22Rv1 (cell line): Measurements from ENCODE around the gene IL24.
"Not testable (repeated sequence)": the region's sequence is repeated elsewhere in the genome, so short reads cannot be mapped to it uniquely, and the experiment has no call there.

Experiments used
- H3K27ac ChIP-seq: fragments of 450-650 bp; 2 replicates; pipeline ENCODE4 v1.5.1; 2017
- CTCF ChIP-seq: fragments of 450-650 bp; IDR thresholded peaks from 2 replicates; pipeline ENCODE4 v1.5.1; 2017; ENCODE audit warnings: mild to moderate bottlenecking
- ZFX ChIP-seq: fragments of 450-650 bp; IDR thresholded peaks from 2 replicates; pipeline ENCODE4 v1.6.1; 2017; ENCODE audit warnings: antibody characterized with exemption, borderline replicate concordance

Gene IL24

DNA sequence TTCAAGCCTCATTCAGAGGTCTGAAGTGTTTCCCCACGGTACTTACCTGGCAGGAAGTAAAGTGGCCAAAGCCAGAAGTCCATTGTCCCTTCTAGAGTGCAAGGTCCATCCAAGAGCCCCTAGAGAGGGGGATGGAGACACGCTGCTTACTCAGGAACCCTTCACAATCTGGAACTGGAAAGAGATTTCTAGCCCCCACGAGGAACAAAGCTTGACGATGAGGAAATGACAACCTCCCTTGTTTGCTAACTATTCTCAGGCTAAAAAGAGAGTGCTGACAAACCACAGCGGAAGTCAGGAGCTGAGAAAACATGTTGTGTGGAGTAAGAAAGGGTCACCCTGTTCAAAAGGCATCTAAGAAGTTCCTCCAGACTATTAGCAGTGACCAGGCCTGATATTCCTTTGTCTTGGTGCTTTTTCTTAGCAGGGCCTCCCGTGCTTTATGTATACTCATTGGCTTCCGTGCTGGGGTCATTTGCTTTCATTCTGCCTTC, 24.6 kb downstream of the IL24 start, which contains the start of gene FCMR:
Gene FCMR (minus strand): TSS at position 170 of the 494 bp plus-strand sequence. CDS start 87 bp downstream, at position 83.
- no peak within 1 kb of the TSS for H3K27ac ChIP-seq
- TF ChIP-seq CTCF: no peak
- no peak for TF ChIP-seq ZFX

GRCh38 chr1:206922524-206922923, 25.3 kb downstream of the IL24 start:
- H3K27ac ChIP-seq: no peak overlapping the region
- TF ChIP-seq ZFX (no peak), CTCF (no peak)

GRCh38 chr1:206923009-206923960, 26.0 kb downstream of the IL24 start:
- TF ChIP-seq ZFX: no peak
- no peak overlapping the region for H3K27ac ChIP-seq

DNA sequence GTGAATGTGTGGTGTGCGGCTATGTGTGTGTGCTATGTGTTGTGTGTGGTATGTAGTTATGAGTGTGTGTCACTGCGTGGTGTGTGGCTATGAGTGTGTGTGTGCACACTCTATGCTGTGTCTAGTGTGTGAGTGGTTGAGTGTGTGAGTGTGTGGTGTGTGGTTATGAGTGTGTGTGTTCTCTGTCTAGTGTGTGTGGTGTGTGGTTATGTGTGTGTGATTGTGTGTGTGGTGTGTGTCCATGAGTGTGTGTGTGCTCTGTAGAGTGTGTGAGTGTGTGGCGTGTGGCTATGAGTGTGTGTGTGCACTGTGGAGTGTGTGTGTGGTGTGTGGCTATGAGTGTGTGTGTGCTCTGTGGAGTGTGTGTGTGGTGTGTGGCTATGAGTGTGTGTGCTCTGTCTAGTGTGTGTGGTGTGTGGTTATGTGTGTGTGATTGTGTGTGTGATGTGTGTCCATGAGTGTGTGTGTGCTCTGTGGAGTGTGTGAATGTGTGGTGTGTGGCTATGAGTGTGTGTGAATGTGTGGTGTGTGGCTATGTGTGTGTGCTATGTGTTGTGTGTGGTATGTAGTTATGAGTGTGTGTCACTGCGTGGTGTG, 26.8 kb downstream of the IL24 start:
- not testable (repeated sequence) for H3K27ac ChIP-seq

- H3K27ac ChIP-seq: no peak overlapping the region
- TF ChIP-seq ZFX (no peak), CTCF (no peak)
These were observed 27.4 kb downstream of the IL24 start for GRCh38 chr1:206924592-206925105.

GRCh38 chr1:206925106-206925736, 28.0 kb downstream of the IL24 start:
- H3K27ac ChIP-seq: no peak overlapping the region
- TF ChIP-seq ZFX (no peak), CTCF (peak; percentile 26)

GRCh38 chr1:206926286-206926685, 29.0 kb downstream of the IL24 start:
- no peak overlapping the region for H3K27ac ChIP-seq
- no peak for TF ChIP-seq CTCF
- TF ChIP-seq ZFX: no peak

DNA sequence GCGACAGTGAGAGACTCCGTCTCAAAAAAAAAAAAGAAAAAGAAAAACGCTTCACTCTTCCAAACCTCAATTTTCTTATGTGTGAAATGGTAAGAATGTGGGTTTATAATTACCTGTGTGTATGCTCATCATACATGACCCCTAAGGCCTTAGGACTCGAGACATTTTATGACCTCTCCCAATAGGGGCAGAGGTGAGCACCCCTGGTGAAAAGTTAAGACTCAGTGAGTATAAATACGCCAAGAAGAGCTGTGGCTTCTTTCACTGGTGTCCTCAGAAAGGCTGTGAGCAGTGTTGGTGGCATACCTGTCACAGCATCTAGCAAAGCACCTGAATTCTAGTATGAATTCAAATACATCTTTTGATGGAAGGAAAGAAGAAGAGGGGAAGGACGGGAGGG, 32.3 kb downstream of the IL24 start:
- no peak overlapping the region for H3K27ac ChIP-seq
- no peak for TF ChIP-seq ZFX
- no peak for TF ChIP-seq CTCF
